ENCODE measurements around the gene SPARCL1. TPM values are rescaled to one million over a fixed set of nuclear protein-coding genes. Genes with fewer than 3 reads are reported as not detected.
"Not testable (repeated sequence)": the region's sequence is repeated elsewhere in the genome, so short reads cannot be mapped to it uniquely, and the experiment has no call there.

The SPARCL1 gene
- total and polyA plus RNA-seq, 2 experiments from 2014 or later, result not detected

GRCh38 chr4:87491436-87491835 is 37.7 kb downstream of the SPARCL1 start:
- in situ Hi-C loops (cut with MboI), result no loop called here

GRCh38 chr4:87490664-87491369 is 38.4 kb downstream of the SPARCL1 start:
- WGBS, 2 experiments (ENCODE audit: low coverage in 1 of 2, low lambda C conversion rate in 2 of 2, missing lambda C conversion rate in 2 of 2), result 11 to 14% methylated on average over 1 of the region's 1 CpG
- Histone ChIP-seq H3K36me3 (ENCODE audit: low read depth) (no peaks in the 10 kb centered on the region), H3K9ac (no peak overlapping the region), H2AFZ (no peak overlapping the region), H3K4me2 (ENCODE audit: unreplicated experiment) (no peak overlapping the region), H3K9me3 (ENCODE audit: low read depth) (no peaks in the 10 kb centered on the region), H3K4me3 (no peak overlapping the region), H4K20me1 (ENCODE audit: insufficient read depth) (no peaks in the 10 kb centered on the region), H3K9me2 (ENCODE audit: insufficient read depth) (no peaks in the 10 kb centered on the region), H3K79me2 (ENCODE audit: insufficient read depth) (no peaks in the 10 kb centered on the region), H3K27ac (no peak overlapping the region), H3K27me3 (replicated peaks; ENCODE audit: insufficient read depth) (no peaks in the 10 kb centered on the region), H3K4me1 (ENCODE audit: insufficient read depth) (no peaks in the 10 kb centered on the region; the same call in 1 of the 2 replicates), H3F3A (ENCODE audit: insufficient read depth) (no peaks in the 10 kb centered on the region)
- TF ChIP-seq EZH2 (IDR thresholded peaks at IDR 0.05; ENCODE audit: insufficient read depth, poor library complexity, severe bottlenecking), result no peak
- no peak for TF ChIP-seq EZH2phosphoT487 (IDR thresholded peaks at IDR 0.05; ENCODE audit: insufficient read depth, low read depth)
- in situ Hi-C loops (cut with MboI), result no loop called here
- DNase-seq, result no peak

More at GRCh38 chr4:87491436-87491835, 37.7 kb downstream of the SPARCL1 start:
- Histone ChIP-seq H3K9me2 (ENCODE audit: insufficient read depth) (no peaks in the 10 kb centered on the region), H3K4me2 (ENCODE audit: unreplicated experiment) (no peak overlapping the region), H3K9me3 (ENCODE audit: low read depth) (no peaks in the 10 kb centered on the region), H3K27me3 (replicated peaks; ENCODE audit: insufficient read depth) (no peaks in the 10 kb centered on the region), H3K9ac (no peak overlapping the region), H3F3A (ENCODE audit: insufficient read depth) (no peaks in the 10 kb centered on the region), H3K27ac (no peak overlapping the region), H3K79me2 (ENCODE audit: insufficient read depth) (no peaks in the 10 kb centered on the region), H2AFZ (no peak overlapping the region), H4K20me1 (ENCODE audit: insufficient read depth) (no peaks in the 10 kb centered on the region), H3K36me3 (ENCODE audit: low read depth) (no peaks in the 10 kb centered on the region), H3K4me1 (ENCODE audit: insufficient read depth) (no peaks in the 10 kb centered on the region; the same call in 1 of the 2 replicates), H3K4me3 (no peak overlapping the region)
- no peak for TF ChIP-seq EZH2phosphoT487 (IDR thresholded peaks at IDR 0.05; ENCODE audit: insufficient read depth, low read depth)
- TF ChIP-seq EZH2 (IDR thresholded peaks at IDR 0.05; ENCODE audit: insufficient read depth, poor library complexity, severe bottlenecking), result no peak
- 75 to 77% methylated on average over 2 of the region's 2 CpGs for WGBS, 2 experiments (ENCODE audit: low coverage in 1 of 2, low lambda C conversion rate in 2 of 2, missing lambda C conversion rate in 2 of 2)
- DNase-seq, result no peak

GRCh38 chr4:87489678-87490077 is 39.5 kb downstream of the SPARCL1 start:
- in situ Hi-C loops (cut with MboI), result no loop called here
- Histone ChIP-seq H3K27me3 (replicated peaks; ENCODE audit: insufficient read depth) (no peaks in the 10 kb centered on the region), H4K20me1 (ENCODE audit: insufficient read depth) (no peaks in the 10 kb centered on the region), H3K4me2 (ENCODE audit: unreplicated experiment) (no peak overlapping the region), H3K79me2 (ENCODE audit: insufficient read depth) (no peaks in the 10 kb centered on the region), H3K4me1 (ENCODE audit: insufficient read depth) (no peaks in the 10 kb centered on the region; the same call in 1 of the 2 replicates), H3F3A (ENCODE audit: insufficient read depth) (no peaks in the 10 kb centered on the region), H2AFZ (no peak overlapping the region), H3K36me3 (ENCODE audit: low read depth) (no peaks in the 10 kb centered on the region), H3K9me3 (ENCODE audit: low read depth) (no peaks in the 10 kb centered on the region), H3K4me3 (no peak overlapping the region), H3K9me2 (ENCODE audit: insufficient read depth) (no peaks in the 10 kb centered on the region), H3K27ac (no peak overlapping the region), H3K9ac (no peak overlapping the region)
- 47 to 51% methylated on average over 2 of the region's 2 CpGs for WGBS, 2 experiments (ENCODE audit: low coverage in 1 of 2, low lambda C conversion rate in 2 of 2, missing lambda C conversion rate in 2 of 2)
- TF ChIP-seq EZH2 (IDR thresholded peaks at IDR 0.05; ENCODE audit: insufficient read depth, poor library complexity, severe bottlenecking), result no peak
- no peak for TF ChIP-seq EZH2phosphoT487 (IDR thresholded peaks at IDR 0.05; ENCODE audit: insufficient read depth, low read depth)
- peak; percentile 58 for DNase-seq

GRCh38 chr4:87488666-87489065 is 40.5 kb downstream of the SPARCL1 start:
- DNase-seq; H3K4me2 ChIP-seq (ENCODE audit: unreplicated experiment); H2AFZ ChIP-seq; H3K4me1 ChIP-seq (ENCODE audit: insufficient read depth); H3K9me3 ChIP-seq (ENCODE audit: low read depth); H3K79me2 ChIP-seq (ENCODE audit: insufficient read depth); H3K9me2 ChIP-seq (ENCODE audit: insufficient read depth); H3K27ac ChIP-seq; H3K27me3 ChIP-seq (replicated peaks; ENCODE audit: insufficient read depth); H3K9ac ChIP-seq; H3F3A ChIP-seq (ENCODE audit: insufficient read depth); in situ Hi-C loops (cut with MboI); H4K20me1 ChIP-seq (ENCODE audit: insufficient read depth); H3K4me3 ChIP-seq; H3K36me3 ChIP-seq (ENCODE audit: low read depth): not testable (repeated sequence)
- WGBS, 2 experiments (ENCODE audit: low coverage in 1 of 2, low lambda C conversion rate in 2 of 2, missing lambda C conversion rate in 2 of 2), result 61 to 81% methylated on average over 4 of the region's 4 CpGs

GRCh38 chr4:87483247-87483646 is 45.9 kb downstream of the SPARCL1 start:
- H3K4me3 ChIP-seq; H3K27ac ChIP-seq; H2AFZ ChIP-seq; H3K9me3 ChIP-seq (ENCODE audit: low read depth); H3K4me1 ChIP-seq (ENCODE audit: insufficient read depth); H3F3A ChIP-seq (ENCODE audit: insufficient read depth); H3K9me2 ChIP-seq (ENCODE audit: insufficient read depth); H3K9ac ChIP-seq; H4K20me1 ChIP-seq (ENCODE audit: insufficient read depth); H3K4me2 ChIP-seq (ENCODE audit: unreplicated experiment); H3K36me3 ChIP-seq (ENCODE audit: low read depth); DNase-seq; in situ Hi-C loops (cut with MboI); H3K27me3 ChIP-seq (replicated peaks; ENCODE audit: insufficient read depth); H3K79me2 ChIP-seq (ENCODE audit: insufficient read depth): not testable (repeated sequence)
